Stimulated activated CD4-positive, alpha-beta T cell treated with anti-CD3 and anti-CD28 coated beads, TNF-alpha, amount 100 ng/mL, for 48 hours (primary cell): Measurements from ENCODE around the gene C12orf60.

Source experiments
- DNase-seq, 3 donors: peaks; one replicate each; pipeline ENCODE4 v3.0.0-alpha.2; 2020; ENCODE audit warnings: low read depth in 3 of 3

The C12orf60 gene

GRCh38 chr12:14873440-14874185, 70.1 kb downstream of the C12orf60 start:
- no peak for DNase-seq
